Fibroblast of pulmonary artery (primary cell): ENCODE data around the gene SLC27A5.
"Not testable (repeated sequence)": the region's sequence is repeated elsewhere in the genome, so short reads cannot be mapped to it uniquely, and the experiment has no call there.

Source experiments
- DNase-seq: peaks from one replicate; pipeline ENCODE4 v3.0.0-alpha.2; 2010; ENCODE audit warnings: low read depth
- H3K4me3 ChIP-seq: replicated peaks from 2 replicates; pipeline ENCODE4 v1.5.1; 2011; ENCODE audit warnings: low read depth, mild to moderate bottlenecking, control low read depth, low read length, moderate library complexity
- CTCF ChIP-seq: IDR thresholded peaks from 2 replicates; pipeline ENCODE4 v1.5.1; 2011; ENCODE audit warnings: mild to moderate bottlenecking, control low read depth, low read length, inconsistent platforms; ENCODE audit errors: missing control alignments

The SLC27A5 gene

DNA sequence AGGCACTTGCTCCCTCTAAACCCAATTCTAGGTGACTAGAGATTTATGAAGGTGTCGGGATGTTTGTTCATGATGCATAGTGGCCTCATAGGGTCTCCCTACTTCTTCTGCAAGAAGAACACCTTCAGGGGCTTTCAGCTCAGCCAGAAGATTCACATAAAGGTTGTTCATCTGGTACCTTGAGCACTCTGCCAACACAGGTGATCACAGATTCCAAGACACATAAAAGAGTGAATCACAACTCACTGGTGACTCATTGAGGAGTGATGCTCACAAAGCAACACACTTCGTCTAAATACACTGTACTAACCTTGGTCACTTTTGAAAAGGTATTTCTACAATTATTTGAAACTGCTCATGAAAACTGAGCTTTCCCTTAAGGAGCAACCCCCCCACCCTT, 51.8 kb downstream of the SLC27A5 start:
- no peak for DNase-seq
- no peak for TF ChIP-seq CTCF
- H3K4me3 ChIP-seq: no peak overlapping the region

DNA sequence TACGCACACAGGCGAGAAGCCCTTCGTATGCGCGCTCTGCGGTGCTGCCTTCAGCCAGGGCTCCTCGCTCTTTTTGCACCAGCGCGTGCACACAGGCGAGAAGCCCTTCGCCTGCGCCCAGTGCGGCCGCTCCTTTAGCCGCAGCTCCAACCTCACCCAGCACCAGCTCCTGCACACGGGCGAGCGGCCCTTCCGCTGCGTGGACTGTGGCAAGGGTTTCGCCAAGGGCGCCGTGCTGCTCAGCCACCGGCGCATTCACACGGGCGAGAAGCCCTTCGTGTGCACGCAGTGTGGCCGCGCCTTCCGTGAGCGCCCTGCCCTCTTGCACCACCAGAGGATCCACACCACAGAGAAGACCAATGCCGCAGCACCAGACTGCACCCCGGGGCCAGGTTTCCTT, 55.7 kb downstream of the SLC27A5 start:
- H3K4me3 ChIP-seq: no peak overlapping the region
- no peak for TF ChIP-seq CTCF
- DNase-seq: no peak

DNA sequence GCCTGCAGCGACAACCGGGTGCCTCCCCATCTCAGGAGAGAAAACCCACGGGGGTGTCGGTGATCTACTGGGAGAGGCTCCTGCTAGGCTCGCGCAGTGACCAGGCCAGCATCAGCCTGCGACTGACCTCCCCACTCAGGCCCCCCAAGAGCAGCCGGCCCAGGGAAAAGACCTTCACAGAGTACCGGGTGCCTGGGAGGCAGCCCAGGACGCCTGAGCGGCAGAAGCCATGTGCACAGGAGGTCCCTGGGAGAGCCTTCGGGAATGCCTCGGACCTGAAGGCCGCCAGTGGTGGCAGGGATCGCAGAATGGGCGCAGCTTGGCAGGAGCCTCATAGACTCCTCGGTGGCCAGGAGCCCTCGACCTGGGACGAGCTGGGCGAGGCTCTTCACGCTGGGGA, 56.5 kb downstream of the SLC27A5 start:
- H3K4me3 ChIP-seq: no peak overlapping the region
- DNase-seq: no peak
- no peak for TF ChIP-seq CTCF

DNA sequence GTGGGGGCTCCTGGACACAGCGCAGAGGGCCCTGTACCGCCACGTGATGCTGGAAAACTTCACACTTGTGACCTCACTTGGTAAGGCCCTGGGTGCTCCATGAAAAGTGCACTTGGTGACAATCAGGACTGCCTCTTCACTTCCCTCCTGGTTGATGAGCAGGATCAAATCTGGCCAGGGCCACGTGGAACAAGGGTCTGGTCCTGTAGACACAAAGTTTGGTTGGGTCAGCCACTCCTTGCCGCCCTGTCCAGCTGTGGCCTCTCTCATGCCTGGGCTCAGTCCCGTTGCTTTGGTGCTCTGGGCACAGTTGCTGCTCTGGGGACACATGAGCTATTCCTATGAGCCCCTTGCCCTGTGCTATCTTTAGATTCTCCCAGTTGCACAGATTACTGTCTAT, 58.0 kb downstream of the SLC27A5 start:
- no peak overlapping the region for H3K4me3 ChIP-seq
- DNase-seq: no peak
- no peak for TF ChIP-seq CTCF

DNA sequence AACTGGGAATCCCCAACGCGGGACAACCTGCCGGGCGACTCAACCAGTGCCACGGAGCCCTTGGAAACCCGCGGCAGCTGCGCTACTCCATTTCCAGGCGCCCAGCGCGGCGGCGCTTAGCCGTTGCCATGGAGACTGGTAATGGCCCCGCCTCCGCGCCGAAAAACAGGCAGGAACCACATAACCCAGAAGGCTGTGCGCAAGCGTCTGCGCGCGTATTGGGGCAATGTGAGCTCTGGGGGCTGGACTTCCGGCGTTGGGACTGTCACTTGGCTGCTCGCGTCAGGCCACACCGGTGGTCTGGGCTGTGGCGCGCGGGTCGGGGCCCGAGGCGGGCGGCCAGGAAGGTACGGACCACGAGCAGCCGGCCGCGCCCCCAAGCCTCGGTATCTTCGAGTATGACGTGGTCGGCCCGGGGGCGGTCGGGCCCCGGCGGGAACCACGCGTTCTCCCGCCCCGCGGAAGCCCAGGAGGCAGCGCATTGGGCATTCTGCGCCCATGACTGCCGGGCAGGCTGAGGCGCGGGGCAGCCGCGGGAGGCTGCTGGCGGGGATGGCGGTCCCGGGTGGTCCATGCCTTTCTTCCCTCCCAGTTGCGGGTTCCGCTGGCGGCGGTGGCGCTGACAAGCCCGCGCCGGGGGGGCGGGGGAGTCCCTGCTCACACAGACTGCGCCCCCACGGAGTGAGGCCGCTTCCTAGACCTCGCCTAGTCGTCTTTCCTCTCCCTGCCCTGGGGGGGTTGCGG, 60.3 kb downstream of the SLC27A5 start, which contains the start of gene ZNF324B:
Gene ZNF324B, plus strand, starts transcription at position 265 of the 744 bp plus-strand sequence. CDS start 2,080 bp downstream, outside the sequence.
- H3K4me3 ChIP-seq: peak within 1 kb of the TSS; percentile 72
- peak; percentile 95 for DNase-seq
- TF ChIP-seq CTCF: no peak

- no peak for DNase-seq
- TF ChIP-seq CTCF: no peak
- peak overlapping the region; percentile 72 for H3K4me3 ChIP-seq
These were observed 60.9 kb downstream of the SLC27A5 start for GRCh38 chr19:58450856-58451357.

- H3K4me3 ChIP-seq, DNase-seq: not testable (repeated sequence)
These were observed 61.8 kb downstream of the SLC27A5 start for GRCh38 chr19:58449980-58450379.

GRCh38 chr19:58448860-58449259, 62.9 kb downstream of the SLC27A5 start:
- not testable (repeated sequence) for H3K4me3 ChIP-seq, DNase-seq
